ENCODE results near the gene RPL18A. TPM values are rescaled to one million over a fixed set of nuclear protein-coding genes. Genes with fewer than 3 reads are reported as not detected.
A peak's percentile ranks its signal among the peaks of the same experiment; 100 is the strongest.

RPL18A gene
- total and polyA plus RNA-seq, 2 of the 4 experiments (the other 2 are of a cell fraction): 1,351 to 1,735 TPM

GRCh38 chr19:17847538-17848366 lies 12.0 kb upstream of the RPL18A start, which contains the start of gene JAK3:
Gene JAK3, minus strand, starts transcription at chr19:17847982. Its CDS starts 3,565 bp downstream, at chr19:17844417.
- Histone ChIP-seq H3K27ac (ENCODE audit: insufficient read depth, low read length) (peak within 1 kb of the TSS; percentile 80), H3K27me3 (ENCODE audit: control insufficient read depth, insufficient read depth, low read length) (peaks cover 2% of the 10 kb centered on the region; the same call in 1 of the 2 replicates), H2BK5ac (ENCODE audit: low read depth, low read length, poor library complexity, severe bottlenecking) (peak within 1 kb of the TSS; percentile 56), H3K4me2 (ENCODE audit: low read depth, low read length) (peak within 1 kb of the TSS; percentile 69), H4K8ac (ENCODE audit: low read depth in 2 of 2, low read length in 2 of 2) (peak within 1 kb of the TSS; percentile 66 to 87), H2BK20ac (ENCODE audit: low read depth, low read length) (peak within 1 kb of the TSS; percentile 14; the same call in 1 of the 2 replicates), H3K9ac (ENCODE audit: low read depth, low read length) (peak within 1 kb of the TSS; percentile 87), H3K4ac (ENCODE audit: low read depth, low read length) (peak within 1 kb of the TSS; percentile 60), H3K56ac (ENCODE audit: extremely low read depth, insufficient read depth, low read length) (no peak within 1 kb of the TSS), H4K20me1 (ENCODE audit: insufficient read depth, low read length) (no peaks in the 10 kb centered on the region), H3K23ac (ENCODE audit: low read depth, low read length) (no peak within 1 kb of the TSS), H2AK9ac (replicated peaks; ENCODE audit: low read depth, low read length, poor library complexity) (peak within 1 kb of the TSS; percentile 88), H3K4me3 (ENCODE audit: insufficient read depth, low read depth, low read length) (peak within 1 kb of the TSS; percentile 34), H4K91ac (ENCODE audit: insufficient read depth, low read depth, low read length) (peak within 1 kb of the TSS; percentile 56), H2BK15ac (ENCODE audit: low read depth, low read length) (no peak within 1 kb of the TSS), H2AFZ (replicated peaks; ENCODE audit: low read length, poor library complexity) (peak within 1 kb of the TSS; percentile 93), H3K4me1 (ENCODE audit: control insufficient read depth, insufficient read depth, low read length) (peaks cover 4% of the 10 kb centered on the region), H3K9me1 (ENCODE audit: insufficient read depth, low read length) (no peaks in the 10 kb centered on the region), H2BK120ac (ENCODE audit: low read depth, low read length) (peak within 1 kb of the TSS; percentile 40; the same call in 1 of the 2 replicates), H4K5ac (ENCODE audit: low read depth, low read length) (peak within 1 kb of the TSS; percentile 94), H3K18ac (ENCODE audit: low read depth, low read length) (peak within 1 kb of the TSS; percentile 42; the same call in 1 of the 2 replicates), H3K9me3 (ENCODE audit: control insufficient read depth, insufficient read depth, low read length) (no peaks in the 10 kb centered on the region), H3K14ac (replicated peaks; ENCODE audit: low read depth, low read length) (peak within 1 kb of the TSS; percentile 91), H2AK5ac (ENCODE audit: low read depth, low read length) (peak within 1 kb of the TSS; percentile 56; the same call in 1 of the 2 replicates), H3K36me3 (ENCODE audit: control insufficient read depth, insufficient read depth, low read length) (no peaks in the 10 kb centered on the region), H3K79me1 (ENCODE audit: low read depth in 1 of 2, low read length in 2 of 2) (no peaks in the 10 kb centered on the region)
- ChIA-PET CTCF (no interaction called here), POLR2A (ENCODE audit: unreplicated experiment) (no interaction called here)
- in situ Hi-C loops (cut with MboI; ENCODE audit: low sequenced_read_pairs) (no loop called here), dilution Hi-C loops (cut with HindIII; ENCODE audit: low sequenced_read_pairs, unreplicated experiment) (no loop called here), intact Hi-C loops (cut with micrococcal nuclease) (no loop called here)
- 33% methylated on average over 7 of the region's 40 CpGs; no CpG with 5 or more reads in 1 of the 2 experiments for WGBS, 2 experiments (ENCODE audit: extremely low coverage in 2 of 2, insufficient read length in 1 of 2)
- TF ChIP-seq MXI1 (IDR thresholded peaks at IDR 0.05; ENCODE audit: borderline replicate concordance, low read depth, low read length): no peak
- no peak for TF ChIP-seq FOS (IDR thresholded peaks at IDR 0.05; ENCODE audit: low read depth, low read length)
- ATAC-seq (ENCODE audit: low read depth) (peak; percentile 92), DNase-seq (peak; percentile 46)
- no TSS peak for BruUV-seq (replicated peaks)
